ENCODE data around the gene MARCHF6. TPM values are rescaled to one million over a fixed set of nuclear protein-coding genes. Genes with fewer than 3 reads are reported as not detected.
"Not testable (repeated sequence)": the region's sequence is repeated elsewhere in the genome, so short reads cannot be mapped to it uniquely, and the experiment has no call there.

The MARCHF6 gene
- total RNA-seq, 1 experiment from 2014 or later, result 129 TPM

GRCh38 chr5:10339058-10339811 lies 14.3 kb upstream of the MARCHF6 start:
- CTCF ChIA-PET, result no interaction called here
- POLR2A ChIA-PET (ENCODE audit: low non-redundant PET), result no interaction called here

GRCh38 chr5:10339958-10340357 lies 13.5 kb upstream of the MARCHF6 start:
- H3K4me1 ChIP-seq (ENCODE audit: insufficient read depth, low read length, poor library complexity, severe bottlenecking), result no peaks in the 10 kb centered on the region
- H3K4me3 ChIP-seq (ENCODE audit: low read depth, low read length, poor library complexity, severe bottlenecking), result no peak overlapping the region
- intact Hi-C loops (cut with micrococcal nuclease; ENCODE audit: unreplicated experiment), result no loop called here
- H3K27ac ChIP-seq (ENCODE audit: low read depth, low read length, poor library complexity, severe bottlenecking), result no peak overlapping the region
- H3K36me3 ChIP-seq (ENCODE audit: insufficient read depth, low read length, poor library complexity, severe bottlenecking), result no peaks in the 10 kb centered on the region
- H3K27me3 ChIP-seq (replicated peaks; ENCODE audit: insufficient read depth, low read depth, low read length, poor library complexity), result no peaks in the 10 kb centered on the region
- H3K9me3 ChIP-seq (ENCODE audit: low read depth, low read length, poor library complexity, severe bottlenecking), result no peaks in the 10 kb centered on the region
- CTCF ChIA-PET, result no interaction called here
- BruUV-seq (replicated peaks), result no TSS peak
- TF ChIP-seq, protein P1, sequence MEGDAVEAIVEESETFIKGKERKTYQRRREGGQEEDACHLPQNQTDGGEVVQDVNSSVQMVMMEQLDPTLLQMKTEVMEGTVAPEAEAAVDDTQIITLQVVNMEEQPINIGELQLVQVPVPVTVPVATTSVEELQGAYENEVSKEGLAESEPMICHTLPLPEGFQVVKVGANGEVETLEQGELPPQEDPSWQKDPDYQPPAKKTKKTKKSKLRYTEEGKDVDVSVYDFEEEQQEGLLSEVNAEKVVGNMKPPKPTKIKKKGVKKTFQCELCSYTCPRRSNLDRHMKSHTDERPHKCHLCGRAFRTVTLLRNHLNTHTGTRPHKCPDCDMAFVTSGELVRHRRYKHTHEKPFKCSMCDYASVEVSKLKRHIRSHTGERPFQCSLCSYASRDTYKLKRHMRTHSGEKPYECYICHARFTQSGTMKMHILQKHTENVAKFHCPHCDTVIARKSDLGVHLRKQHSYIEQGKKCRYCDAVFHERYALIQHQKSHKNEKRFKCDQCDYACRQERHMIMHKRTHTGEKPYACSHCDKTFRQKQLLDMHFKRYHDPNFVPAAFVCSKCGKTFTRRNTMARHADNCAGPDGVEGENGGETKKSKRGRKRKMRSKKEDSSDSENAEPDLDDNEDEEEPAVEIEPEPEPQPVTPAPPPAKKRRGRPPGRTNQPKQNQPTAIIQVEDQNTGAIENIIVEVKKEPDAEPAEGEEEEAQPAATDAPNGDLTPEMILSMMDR (conservative IDR thresholded peaks at IDR 0.05; ENCODE audit: low read depth, low read length), result no peak
- TF ChIP-seq EZH2 (IDR thresholded peaks at IDR 0.05; ENCODE audit: borderline replicate concordance, low read depth, low read length, poor library complexity, severe bottlenecking), result no peak
- POLR2A ChIA-PET (ENCODE audit: low non-redundant PET), result no interaction called here
- no peak for DNase-seq (ENCODE audit: low spot score)

More at GRCh38 chr5:10339058-10339811, 14.3 kb upstream of the MARCHF6 start:
- Histone ChIP-seq H3K27ac (ENCODE audit: low read depth, low read length, poor library complexity, severe bottlenecking) (no peak overlapping the region), H3K36me3 (ENCODE audit: insufficient read depth, low read length, poor library complexity, severe bottlenecking) (no peaks in the 10 kb centered on the region), H3K9me3 (ENCODE audit: low read depth, low read length, poor library complexity, severe bottlenecking) (no peaks in the 10 kb centered on the region), H3K27me3 (replicated peaks; ENCODE audit: insufficient read depth, low read depth, low read length, poor library complexity) (no peaks in the 10 kb centered on the region), H3K4me3 (ENCODE audit: low read depth, low read length, poor library complexity, severe bottlenecking) (no peak overlapping the region), H3K4me1 (ENCODE audit: insufficient read depth, low read length, poor library complexity, severe bottlenecking) (no peaks in the 10 kb centered on the region)
- DNase-seq (ENCODE audit: low spot score), result no peak
- TF ChIP-seq EZH2 (IDR thresholded peaks at IDR 0.05; ENCODE audit: borderline replicate concordance, low read depth, low read length, poor library complexity, severe bottlenecking), result no peak
- TF ChIP-seq, protein P1 (conservative IDR thresholded peaks at IDR 0.05; ENCODE audit: low read depth, low read length), result no peak
- BruUV-seq (replicated peaks), result no TSS peak
- intact Hi-C loops (cut with micrococcal nuclease; ENCODE audit: unreplicated experiment), result no loop called here

GRCh38 chr5:10343486-10343885 lies 10.0 kb upstream of the MARCHF6 start:
- TF ChIP-seq, protein P1 (conservative IDR thresholded peaks at IDR 0.05; ENCODE audit: low read depth, low read length), result no peak
- Histone ChIP-seq H3K4me3 (ENCODE audit: low read depth, low read length, poor library complexity, severe bottlenecking) (no peak overlapping the region), H3K27me3 (replicated peaks; ENCODE audit: insufficient read depth, low read depth, low read length, poor library complexity) (no peaks in the 10 kb centered on the region), H3K4me1 (ENCODE audit: insufficient read depth, low read length, poor library complexity, severe bottlenecking) (no peaks in the 10 kb centered on the region), H3K27ac (ENCODE audit: low read depth, low read length, poor library complexity, severe bottlenecking) (no peak overlapping the region), H3K9me3 (ENCODE audit: low read depth, low read length, poor library complexity, severe bottlenecking) (no peaks in the 10 kb centered on the region), H3K36me3 (ENCODE audit: insufficient read depth, low read length, poor library complexity, severe bottlenecking) (no peaks in the 10 kb centered on the region)
- intact Hi-C loops (cut with micrococcal nuclease; ENCODE audit: unreplicated experiment), result no loop called here
- ChIA-PET CTCF (interaction anchor here (0.7 kb wide), 1 partner anchor 195 kb away, joined by 3 read pairs; no protein-coding TSS in a partner anchor), POLR2A (ENCODE audit: low non-redundant PET) (no interaction called here)
- no peak for DNase-seq (ENCODE audit: low spot score)
- BruUV-seq (replicated peaks), result no TSS peak

DNA sequence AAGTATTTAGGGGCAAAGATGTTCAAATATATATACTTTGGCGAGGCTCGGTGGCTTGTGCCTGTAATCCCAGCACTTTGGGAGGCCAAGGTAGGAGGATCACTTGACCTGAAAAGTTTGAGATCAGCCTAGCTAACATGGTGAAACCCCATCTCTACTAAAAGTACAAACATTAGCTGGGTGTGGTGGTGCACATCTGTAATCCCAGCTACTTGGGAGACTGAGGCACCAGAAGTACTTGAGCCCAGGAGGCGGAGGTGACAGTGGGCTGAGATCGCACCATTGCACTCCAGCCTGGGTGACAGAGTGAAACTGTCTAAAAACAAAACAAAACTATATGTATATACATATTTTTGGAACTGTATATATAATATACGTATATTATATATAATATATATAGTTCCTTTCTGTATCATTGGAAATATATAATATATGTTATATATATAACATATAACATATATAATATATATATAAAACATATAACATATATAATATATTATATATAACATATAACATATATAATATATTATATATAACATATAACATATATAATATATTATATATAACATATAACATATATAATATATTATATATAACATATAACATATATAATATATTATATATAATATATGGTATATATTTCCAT lies 8.9 kb upstream of the MARCHF6 start:
- CTCF ChIA-PET; POLR2A ChIA-PET (ENCODE audit: low non-redundant PET): not testable (repeated sequence)

More for the DNA sequence above, 8.9 kb upstream of the MARCHF6 start:
- BruUV-seq (replicated peaks); H3K4me3 ChIP-seq (ENCODE audit: low read depth, low read length, poor library complexity, severe bottlenecking); H3K4me1 ChIP-seq (ENCODE audit: insufficient read depth, low read length, poor library complexity, severe bottlenecking); intact Hi-C loops (cut with micrococcal nuclease; ENCODE audit: unreplicated experiment); DNase-seq (ENCODE audit: low spot score); H3K36me3 ChIP-seq (ENCODE audit: insufficient read depth, low read length, poor library complexity, severe bottlenecking); H3K9me3 ChIP-seq (ENCODE audit: low read depth, low read length, poor library complexity, severe bottlenecking); H3K27me3 ChIP-seq (replicated peaks; ENCODE audit: insufficient read depth, low read depth, low read length, poor library complexity); H3K27ac ChIP-seq (ENCODE audit: low read depth, low read length, poor library complexity, severe bottlenecking): not testable (repeated sequence)
